ENCODE data around the gene LRP1B. TPM values are rescaled to one million over a fixed set of nuclear protein-coding genes. Genes with fewer than 3 reads are reported as not detected.

Gene LRP1B
- polyA plus RNA-seq, 2 of the 4 experiments (the other 2 are of a cell fraction) = 0.03 TPM; not detected in 1

DNA sequence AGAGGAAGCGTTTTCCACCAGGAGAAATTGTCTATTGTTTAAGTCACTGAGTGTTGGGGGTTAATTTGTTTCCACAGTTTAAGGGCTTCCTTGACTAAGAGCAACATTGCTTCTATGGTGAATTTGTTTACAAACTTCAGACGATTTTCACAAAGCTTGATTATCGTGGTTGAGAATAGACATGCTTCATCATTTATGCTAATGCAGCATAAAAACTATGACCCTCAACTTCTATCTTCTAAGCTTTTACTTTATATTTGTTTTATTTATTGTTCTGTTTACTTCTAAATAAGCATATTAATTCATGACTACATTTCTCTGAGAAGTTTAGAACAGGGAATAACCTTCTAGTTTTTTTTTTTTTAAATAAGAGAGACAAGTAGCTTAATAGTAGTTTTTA, 483.5 kb downstream of the LRP1B start:
- Histone ChIP-seq H3K9me3 (no peaks in the 10 kb centered on the region), H3K4me2 (no peak overlapping the region), H3K4me3 (no peak overlapping the region), H3K27ac (no peak overlapping the region), H3K4me1 (no peaks in the 10 kb centered on the region)
- no peak for ATAC-seq
- no peak for FAIRE-seq
- TF ChIP-seq TP53 (CRISPR knock-in tag; IDR thresholded peaks at IDR 0.05) = no peak
- TF ChIP-seq HDAC2 (IDR thresholded peaks at IDR 0.05) = no peak
- TF ChIP-seq JUNB (IDR thresholded peaks at IDR 0.05) = no peak
- no peak for TF ChIP-seq FOXS1 (CRISPR knock-in tag; IDR thresholded peaks at IDR 0.05)
- peak; percentile 45 for TF ChIP-seq MAFK (IDR thresholded peaks at IDR 0.05; ENCODE audit: partially characterized antibody)
- TF ChIP-seq POLR2A (IDR thresholded peaks at IDR 0.05; ENCODE audit: low read length) = no peak
- no peak for DNase-seq (ENCODE audit: low read depth in 1 of 2, low spot score in 1 of 2)
- CTCF ChIA-PET = interaction anchor here (0.6 kb wide), 1 partner anchor 34 kb away, joined by 4 read pairs; no protein-coding TSS in a partner anchor
- POLR2A ChIA-PET = no interaction called here
- 0% methylated on average over 3 of the region's 3 CpGs for WGBS (ENCODE audit: missing lambda C conversion rate)

DNA sequence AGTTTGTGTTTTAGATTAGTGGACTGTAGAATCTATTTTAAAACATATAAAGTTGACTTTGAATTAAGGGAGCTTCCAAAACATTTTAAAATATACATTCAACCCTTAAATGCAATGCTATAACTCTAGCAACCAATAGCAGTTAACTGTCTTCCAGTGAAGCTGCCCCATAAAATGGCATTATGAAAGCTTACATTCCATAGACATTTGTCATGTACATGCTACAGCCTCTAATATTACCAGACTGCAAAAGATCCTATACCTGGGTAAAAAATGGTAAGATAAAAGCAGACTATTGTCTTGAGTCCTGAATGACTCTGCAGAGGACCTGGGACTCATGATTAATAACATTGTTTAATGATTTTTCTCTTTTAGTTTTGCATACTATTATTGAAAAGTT, 489.4 kb downstream of the LRP1B start:
- H3K4me3 ChIP-seq = no peak overlapping the region
- POLR2A ChIA-PET = no interaction called here
- H3K9me3 ChIP-seq = no peaks in the 10 kb centered on the region
- no peaks in the 10 kb centered on the region for H3K4me1 ChIP-seq
- CTCF ChIA-PET = no interaction called here
- H3K4me2 ChIP-seq = no peak overlapping the region
- FAIRE-seq (no peak), ATAC-seq (no peak), DNase-seq (ENCODE audit: low read depth in 1 of 2, low spot score in 1 of 2) (no peak)
- H3K27ac ChIP-seq = no peak overlapping the region
- TF ChIP-seq CHD4 (IDR thresholded peaks at IDR 0.05; ENCODE audit: borderline replicate concordance) (no peak), BHLHE40 (IDR thresholded peaks at IDR 0.05; ENCODE audit: low read depth, low read length) (no peak), FOXS1 (CRISPR knock-in tag; IDR thresholded peaks at IDR 0.05) (no peak), HOXB13 (CRISPR knock-in tag; IDR thresholded peaks at IDR 0.05; ENCODE audit: low read depth) (no peak), CBX2 (IDR thresholded peaks at IDR 0.05; ENCODE audit: borderline replicate concordance, low read depth) (no peak), FOSB (CRISPR knock-in tag; IDR thresholded peaks at IDR 0.05) (no peak), RFX5 (IDR thresholded peaks at IDR 0.05) (no peak), SMC3 (IDR thresholded peaks at IDR 0.05) (no peak), CHD2 (IDR thresholded peaks at IDR 0.05; ENCODE audit: low read length, partially characterized antibody) (no peak)

DNA sequence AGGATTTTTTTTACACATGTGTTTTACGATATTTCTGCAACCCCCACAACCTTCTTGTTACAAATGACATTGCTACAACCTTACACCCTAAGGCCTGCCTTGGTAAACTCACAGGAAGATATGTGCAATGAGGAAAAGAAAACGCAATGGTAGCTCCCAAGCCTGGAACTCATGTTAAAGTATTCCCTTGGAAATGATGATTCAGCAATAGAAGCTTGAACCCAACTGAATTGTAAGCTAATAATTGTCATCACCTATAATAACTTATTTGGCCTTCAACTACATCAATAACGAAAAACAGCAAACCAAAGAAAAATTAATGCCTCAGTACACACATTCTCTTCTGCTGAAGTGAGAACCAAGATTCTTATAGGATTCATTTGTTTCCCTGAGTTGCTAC, 491.0 kb downstream of the LRP1B start:
- WGBS (ENCODE audit: missing lambda C conversion rate) = 33% methylated on average over 3 of the region's 3 CpGs
- Histone ChIP-seq H3K4me1 (no peaks in the 10 kb centered on the region), H3K27ac (no peak overlapping the region), H3K4me3 (no peak overlapping the region), H3K4me2 (no peak overlapping the region), H3K9me3 (no peaks in the 10 kb centered on the region)
- TF ChIP-seq BHLHE40 (IDR thresholded peaks at IDR 0.05; ENCODE audit: low read depth, low read length) (no peak), MAFK (IDR thresholded peaks at IDR 0.05; ENCODE audit: partially characterized antibody) (peak; percentile 79), BCL3 (IDR thresholded peaks at IDR 0.05) (no peak)
- POLR2A ChIA-PET = no interaction called here
- CTCF ChIA-PET = no interaction called here
- FAIRE-seq (no peak), ATAC-seq (no peak), DNase-seq (ENCODE audit: low read depth in 1 of 2, low spot score in 1 of 2) (no peak)

GRCh38 chr2:141633132-141633531, 497.7 kb downstream of the LRP1B start:
- ChIA-PET POLR2A (no interaction called here), CTCF (no interaction called here)
- no peak overlapping the region for H3K4me2 ChIP-seq
- no peak for ATAC-seq
- no peak for DNase-seq (ENCODE audit: low read depth in 1 of 2, low spot score in 1 of 2)
- FAIRE-seq = no peak
- H3K27ac ChIP-seq = no peak overlapping the region
- H3K4me3 ChIP-seq = no peak overlapping the region
- TF ChIP-seq JUN (IDR thresholded peaks at IDR 0.05) (no peak), CTCF (IDR thresholded peaks at IDR 0.05) (no peak), EP300 (IDR thresholded peaks at IDR 0.05) (no peak), FOSB (CRISPR knock-in tag; IDR thresholded peaks at IDR 0.05) (no peak), TFCP2L1 (CRISPR knock-in tag; IDR thresholded peaks at IDR 0.05) (no peak), KDM5A (IDR thresholded peaks at IDR 0.05) (no peak), NFE2L2 (conservative IDR thresholded peaks at IDR 0.05; ENCODE audit: low read length) (no peak)
- TF ChIP-seq, protein P1, sequence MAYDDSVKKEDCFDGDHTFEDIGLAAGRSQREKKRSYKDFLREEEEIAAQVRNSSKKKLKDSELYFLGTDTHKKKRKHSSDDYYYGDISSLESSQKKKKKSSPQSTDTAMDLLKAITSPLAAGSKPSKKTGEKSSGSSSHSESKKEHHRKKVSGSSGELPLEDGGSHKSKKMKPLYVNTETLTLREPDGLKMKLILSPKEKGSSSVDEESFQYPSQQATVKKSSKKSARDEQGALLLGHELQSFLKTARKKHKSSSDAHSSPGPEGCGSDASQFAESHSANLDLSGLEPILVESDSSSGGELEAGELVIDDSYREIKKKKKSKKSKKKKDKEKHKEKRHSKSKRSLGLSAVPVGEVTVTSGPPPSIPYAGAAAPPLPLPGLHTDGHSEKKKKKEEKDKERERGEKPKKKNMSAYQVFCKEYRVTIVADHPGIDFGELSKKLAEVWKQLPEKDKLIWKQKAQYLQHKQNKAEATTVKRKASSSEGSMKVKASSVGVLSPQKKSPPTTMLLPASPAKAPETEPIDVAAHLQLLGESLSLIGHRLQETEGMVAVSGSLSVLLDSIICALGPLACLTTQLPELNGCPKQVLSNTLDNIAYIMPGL (CRISPR knock-in tag; IDR thresholded peaks at IDR 0.05; ENCODE audit: borderline replicate concordance) = no peak
- TF ChIP-seq, protein P2, sequence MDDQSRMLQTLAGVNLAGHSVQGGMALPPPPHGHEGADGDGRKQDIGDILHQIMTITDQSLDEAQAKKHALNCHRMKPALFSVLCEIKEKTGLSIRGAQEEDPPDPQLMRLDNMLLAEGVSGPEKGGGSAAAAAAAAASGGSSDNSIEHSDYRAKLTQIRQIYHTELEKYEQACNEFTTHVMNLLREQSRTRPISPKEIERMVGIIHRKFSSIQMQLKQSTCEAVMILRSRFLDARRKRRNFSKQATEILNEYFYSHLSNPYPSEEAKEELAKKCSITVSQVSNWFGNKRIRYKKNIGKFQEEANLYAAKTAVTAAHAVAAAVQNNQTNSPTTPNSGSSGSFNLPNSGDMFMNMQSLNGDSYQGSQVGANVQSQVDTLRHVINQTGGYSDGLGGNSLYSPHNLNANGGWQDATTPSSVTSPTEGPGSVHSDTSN (IDR thresholded peaks at IDR 0.05) = no peak
- no peaks in the 10 kb centered on the region for H3K9me3 ChIP-seq
- H3K4me1 ChIP-seq = no peaks in the 10 kb centered on the region

Measured in A549 (cell line).